ENCODE measurements around the gene CSNK2A2. TPM values are rescaled to one million over a fixed set of nuclear protein-coding genes. Genes with fewer than 3 reads are reported as not detected.

The CSNK2A2 gene
- total RNA-seq, 1 donor from 2014 or later, result 58.5 TPM

GRCh38 chr16:58110571-58111301 is 87.2 kb downstream of the CSNK2A2 start:
- DNase-seq (ENCODE audit: low spot score), result no peak

- DNase-seq (ENCODE audit: low spot score), result no peak
These were observed 88.0 kb downstream of the CSNK2A2 start for GRCh38 chr16:58109881-58110280.

GRCh38 chr16:58109330-58109729 is 88.6 kb downstream of the CSNK2A2 start:
- DNase-seq (ENCODE audit: low spot score), result no peak

Other genes starting within 250 kb of the CSNK2A2 start
- 0.29 TPM for gene CNGB1, start 227.0 kb downstream of the CSNK2A2 start, total RNA-seq
- gene ZNF319, start 197.4 kb downstream of the CSNK2A2 start, total RNA-seq, result 12.1 TPM
- gene USB1, start 196.7 kb downstream of the CSNK2A2 start, total RNA-seq, result 42.4 TPM
- 109 TPM for gene MMP15, start 172.4 kb downstream of the CSNK2A2 start, total RNA-seq
- gene CFAP20, start 68.7 kb downstream of the CSNK2A2 start, total RNA-seq, result 20.9 TPM
- not detected for gene PRSS54, start 96.9 kb upstream of the CSNK2A2 start, total RNA-seq
- 2.7 TPM for gene GINS3, start 194.4 kb upstream of the CSNK2A2 start, total RNA-seq